SK-N-SH treated with all-trans-retinoic acid at 6 μM for 48 hours (cell line): Measurements from ENCODE around the gene ATF6.

Source experiments
- ATAC-seq: fragments of 200-7000 bp; cut with Tn5 transposase; 3 replicates; pipeline ENCODE4 v1.9.1; 2020; ENCODE audit warnings: mild to moderate bottlenecking, moderate library complexity
- ARNTL ChIP-seq: fragments of 450-650 bp; formaldehyde crosslinking; IDR thresholded peaks from 2 replicates; pipeline ENCODE4 v1.5.0; 2020; ENCODE audit warnings: low read depth, mild to moderate bottlenecking, moderate library complexity, borderline replicate concordance
- BACH2 ChIP-seq: fragments of 250-450 bp; sonication (Bioruptor Pico); IDR thresholded peaks from 2 replicates; pipeline ENCODE4 v1.9.0; 2021; ENCODE audit warnings: mild to moderate bottlenecking, borderline replicate concordance
- CREB5 ChIP-seq: fragments of 250-450 bp; sonication (Bioruptor Pico); IDR thresholded peaks from 2 replicates; pipeline ENCODE4 v1.5.1; 2020; ENCODE audit warnings: low read depth, mild to moderate bottlenecking, moderate library complexity
- CSDC2 ChIP-seq: fragments of 250-450 bp; sonication (Bioruptor Pico); IDR thresholded peaks from 2 replicates; pipeline ENCODE4 v1.5.0; 2020; ENCODE audit warnings: mild to moderate bottlenecking, moderate library complexity
- CSRNP3 ChIP-seq: fragments of 250-450 bp; sonication (Bioruptor Pico); IDR thresholded peaks from 2 replicates; pipeline ENCODE4 v1.5.1; 2021; ENCODE audit warnings: mild to moderate bottlenecking, moderate library complexity
- ESRRG ChIP-seq: fragments of 250-450 bp; sonication (Bioruptor Pico); IDR thresholded peaks from 2 replicates; pipeline ENCODE4 v1.6.1; 2021; ENCODE audit warnings: mild to moderate bottlenecking
- GLIS3 ChIP-seq: fragments of 250-450 bp; sonication (Bioruptor Pico); IDR thresholded peaks from 2 replicates; pipeline ENCODE4 v1.5.0; 2020; ENCODE audit warnings: mild to moderate bottlenecking, moderate library complexity
- ISL1 ChIP-seq: fragments of 250-450 bp; sonication (Bioruptor Pico); IDR thresholded peaks from 2 replicates; pipeline ENCODE4 v2.1.2; 2022; ENCODE audit warnings: mild to moderate bottlenecking, moderate library complexity
- OSR1 ChIP-seq: fragments of 250-450 bp; sonication (Bioruptor Pico); IDR thresholded peaks from 2 replicates; pipeline ENCODE4 v1.8.0; 2022; ENCODE audit warnings: moderate library complexity, mild to moderate bottlenecking, inconsistent platforms
- PPARA ChIP-seq: fragments of 250-450 bp; sonication (Bioruptor Pico); IDR thresholded peaks from 2 replicates; pipeline ENCODE4 v1.5.0; 2020; ENCODE audit warnings: mild to moderate bottlenecking, borderline replicate concordance
- RARB ChIP-seq: fragments of 250-450 bp; sonication (Bioruptor Pico); IDR thresholded peaks from 2 replicates; pipeline ENCODE4 v1.8.0; 2021; ENCODE audit warnings: mild to moderate bottlenecking, moderate library complexity
- SNAI2 ChIP-seq: fragments of 250-450 bp; sonication (Bioruptor Pico); IDR thresholded peaks from 2 replicates; pipeline ENCODE4 v1.5.0; 2020; ENCODE audit warnings: mild to moderate bottlenecking, moderate library complexity
- TCF4 ChIP-seq: fragments of 250-450 bp; sonication (Bioruptor Pico); IDR thresholded peaks from 2 replicates; pipeline ENCODE4 v1.8.0; 2021; ENCODE audit warnings: mild to moderate bottlenecking, moderate library complexity, borderline replicate concordance
- TOX ChIP-seq: fragments of 250-450 bp; sonication (Bioruptor Pico); IDR thresholded peaks from 2 replicates; pipeline ENCODE4 v1.8.0; 2021; ENCODE audit warnings: mild to moderate bottlenecking, moderate library complexity, borderline replicate concordance
- TSHZ2 ChIP-seq: fragments of 250-450 bp; sonication (Bioruptor Pico); IDR thresholded peaks from 2 replicates; pipeline ENCODE4 v1.5.0; 2020; ENCODE audit warnings: mild to moderate bottlenecking, moderate library complexity
- ZC3H10 ChIP-seq: fragments of 250-450 bp; sonication (Bioruptor Pico); IDR thresholded peaks from 2 replicates; pipeline ENCODE4 v1.5.1; 2021; ENCODE audit warnings: mild to moderate bottlenecking, moderate library complexity
- ZFP3 ChIP-seq: fragments of 250-450 bp; sonication (Bioruptor Pico); IDR thresholded peaks from 2 replicates; pipeline ENCODE4 v1.5.0; 2020; ENCODE audit warnings: mild to moderate bottlenecking, moderate library complexity
- ZNF565 ChIP-seq: fragments of 450-650 bp; formaldehyde crosslinking; conservative IDR thresholded peaks from 2 replicates; pipeline ENCODE4 v1.5.0; 2020; ENCODE audit warnings: low read depth, mild to moderate bottlenecking, moderate library complexity
- ZNF70 ChIP-seq: fragments of 450-650 bp; formaldehyde crosslinking; IDR thresholded peaks from 2 replicates; pipeline ENCODE4 v1.5.0; 2020; ENCODE audit warnings: mild to moderate bottlenecking, moderate library complexity
- ZNF8 ChIP-seq: fragments of 450-650 bp; formaldehyde crosslinking; IDR thresholded peaks from 2 replicates; pipeline ENCODE4 v1.5.0; 2020; ENCODE audit warnings: mild to moderate bottlenecking, moderate library complexity
- TF ChIP-seq, protein P1 (sequence below): fragments of 250-450 bp; sonication (Bioruptor Pico); IDR thresholded peaks from 2 replicates; pipeline ENCODE4 v1.8.0; 2021; ENCODE audit warnings: low read depth, mild to moderate bottlenecking, moderate library complexity, borderline replicate concordance

The ATF6 gene

GRCh38 chr1:161773791-161774190 lies 7.7 kb downstream of the ATF6 start:
- TF ChIP-seq CREB5 (no peak), CSRNP3 (no peak)
- ATAC-seq = no peak

DNA sequence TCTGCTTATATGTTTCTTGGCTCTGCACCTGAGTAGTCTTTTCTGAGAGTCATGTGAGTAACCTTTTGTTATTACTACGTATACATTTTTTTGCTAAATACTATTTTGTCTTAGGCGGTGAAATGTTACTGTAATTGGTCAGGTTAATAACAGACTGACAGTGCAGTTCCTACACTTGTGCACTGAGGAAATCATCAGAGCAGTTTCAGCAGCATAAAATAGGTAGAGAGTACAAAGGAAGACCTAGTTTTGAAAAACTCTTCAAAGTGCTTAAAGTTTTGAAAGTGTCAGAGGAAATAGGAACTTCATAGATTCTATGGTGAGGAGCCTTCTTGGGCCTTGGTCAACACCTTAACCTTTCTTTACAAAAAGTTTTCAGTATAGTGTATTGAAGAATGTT lies 11.1 kb downstream of the ATF6 start:
- no peak for ATAC-seq
- no peak for TF ChIP-seq CREB5
- TF ChIP-seq ISL1 (CRISPR knock-in tag) = no peak
- TF ChIP-seq GLIS3 = no peak
- no peak for TF ChIP-seq ZNF70
- no peak for TF ChIP-seq ESRRG (CRISPR knock-in tag)
- no peak for TF ChIP-seq OSR1 (CRISPR knock-in tag)

DNA sequence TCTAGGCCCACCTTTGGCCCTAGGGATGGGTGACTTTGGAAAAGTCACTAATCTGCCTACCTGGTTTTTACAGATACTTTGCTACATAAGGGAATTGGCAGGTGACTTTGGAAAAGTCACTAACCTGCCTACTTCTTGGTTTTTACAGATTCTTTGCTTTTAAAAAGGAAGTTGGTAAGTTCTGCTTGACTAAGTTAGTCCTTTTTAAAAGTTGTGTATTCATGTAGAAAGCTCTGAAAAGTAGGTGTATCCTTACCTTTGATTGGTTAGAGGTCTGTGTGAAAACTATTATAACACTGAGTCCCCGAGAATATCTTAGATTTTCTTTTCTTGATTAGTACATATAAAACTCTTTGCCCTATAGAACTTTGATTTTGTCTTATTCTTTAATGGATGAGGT lies 12.4 kb downstream of the ATF6 start:
- TF ChIP-seq SNAI2 (CRISPR knock-in tag) (no peak), ISL1 (CRISPR knock-in tag) (no peak), ZNF565 (CRISPR knock-in tag) (no peak), CSDC2 (CRISPR knock-in tag) (no peak), RARB (no peak), ESRRG (CRISPR knock-in tag) (no peak), TOX (no peak), PPARA (no peak), CSRNP3 (no peak), ZNF8 (CRISPR knock-in tag) (no peak), TCF4 (CRISPR knock-in tag) (no peak), GLIS3 (no peak), BACH2 (no peak), ZNF70 (no peak), ARNTL (CRISPR knock-in tag) (no peak), ZC3H10 (CRISPR knock-in tag) (no peak), ZFP3 (no peak), CREB5 (no peak), TSHZ2 (CRISPR knock-in tag) (no peak)
- TF ChIP-seq, protein P1, sequence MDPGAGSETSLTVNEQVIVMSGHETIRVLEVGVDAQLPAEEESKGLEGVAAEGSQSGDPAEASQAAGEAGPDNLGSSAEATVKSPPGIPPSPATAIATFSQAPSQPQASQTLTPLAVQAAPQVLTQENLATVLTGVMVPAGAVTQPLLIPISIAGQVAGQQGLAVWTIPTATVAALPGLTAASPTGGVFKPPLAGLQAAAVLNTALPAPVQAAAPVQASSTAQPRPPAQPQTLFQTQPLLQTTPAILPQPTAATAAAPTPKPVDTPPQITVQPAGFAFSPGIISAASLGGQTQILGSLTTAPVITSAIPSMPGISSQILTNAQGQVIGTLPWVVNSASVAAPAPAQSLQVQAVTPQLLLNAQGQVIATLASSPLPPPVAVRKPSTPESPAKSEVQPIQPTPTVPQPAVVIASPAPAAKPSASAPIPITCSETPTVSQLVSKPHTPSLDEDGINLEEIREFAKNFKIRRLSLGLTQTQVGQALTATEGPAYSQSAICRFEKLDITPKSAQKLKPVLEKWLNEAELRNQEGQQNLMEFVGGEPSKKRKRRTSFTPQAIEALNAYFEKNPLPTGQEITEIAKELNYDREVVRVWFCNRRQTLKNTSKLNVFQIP = no peak

More for the DNA sequence above, 12.4 kb downstream of the ATF6 start:
- no peak for ATAC-seq
